ENCODE results near the gene HINFP.

GRCh38 chr11:119107538-119108145 lies 13.7 kb upstream of the HINFP start:
- TF ChIP-seq POLR2AphosphoS5 (IDR thresholded peaks at IDR 0.05) (no peak), CTCF (IDR thresholded peaks at IDR 0.05) (no peak), POLR2A (IDR thresholded peaks at IDR 0.05) (no peak)

All from prostate gland (tissue), 2 donors.